Upper lobe of left lung (tissue), 4 donors: Measurements from ENCODE around the gene RP2.

ENCODE experiments used
- POLR2A ChIP-seq, 4 donors: fragments of 450-650 bp; IDR thresholded peaks; one replicate each; pipeline ENCODE4 v1.5.1; 2016 to 2017; ENCODE audit warnings: antibody characterized with exemption in 4 of 4, mild to moderate bottlenecking in 2 of 4
- TF ChIP-seq, protein P1 (sequence below), 6 experiments: fragments of 450-650 bp in 4 of 6; fragments of 200-600 bp in 2 of 6; sonication (generic) in 2 of 6; IDR thresholded peaks; one replicate each; pipeline ENCODE4 v1.5.1; 2016 to 2019; ENCODE audit warnings: antibody characterized with exemption in 6 of 6

DNA sequence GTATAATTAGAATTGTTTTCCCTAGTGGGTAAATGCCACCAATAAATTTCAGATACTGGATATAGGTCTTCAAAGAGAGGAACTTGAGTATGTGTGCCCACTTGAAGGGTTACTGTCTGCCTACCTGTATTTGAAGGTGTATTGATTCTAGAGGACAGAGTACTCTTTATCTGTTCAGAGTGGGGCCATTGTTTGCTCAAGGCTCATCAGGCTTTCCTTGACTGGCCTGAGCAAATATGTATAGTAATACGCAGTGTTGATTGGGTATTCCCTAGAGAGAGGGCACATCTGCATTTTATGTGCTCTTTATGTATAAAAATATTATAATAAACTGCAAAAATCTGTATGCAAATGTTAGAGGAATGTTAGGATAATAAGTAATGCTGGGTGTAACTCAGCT is 23.7 kb downstream of the RP2 start:
- no peak for TF ChIP-seq POLR2A (IDR thresholded peaks at IDR 0.05)
- TF ChIP-seq, protein P1, sequence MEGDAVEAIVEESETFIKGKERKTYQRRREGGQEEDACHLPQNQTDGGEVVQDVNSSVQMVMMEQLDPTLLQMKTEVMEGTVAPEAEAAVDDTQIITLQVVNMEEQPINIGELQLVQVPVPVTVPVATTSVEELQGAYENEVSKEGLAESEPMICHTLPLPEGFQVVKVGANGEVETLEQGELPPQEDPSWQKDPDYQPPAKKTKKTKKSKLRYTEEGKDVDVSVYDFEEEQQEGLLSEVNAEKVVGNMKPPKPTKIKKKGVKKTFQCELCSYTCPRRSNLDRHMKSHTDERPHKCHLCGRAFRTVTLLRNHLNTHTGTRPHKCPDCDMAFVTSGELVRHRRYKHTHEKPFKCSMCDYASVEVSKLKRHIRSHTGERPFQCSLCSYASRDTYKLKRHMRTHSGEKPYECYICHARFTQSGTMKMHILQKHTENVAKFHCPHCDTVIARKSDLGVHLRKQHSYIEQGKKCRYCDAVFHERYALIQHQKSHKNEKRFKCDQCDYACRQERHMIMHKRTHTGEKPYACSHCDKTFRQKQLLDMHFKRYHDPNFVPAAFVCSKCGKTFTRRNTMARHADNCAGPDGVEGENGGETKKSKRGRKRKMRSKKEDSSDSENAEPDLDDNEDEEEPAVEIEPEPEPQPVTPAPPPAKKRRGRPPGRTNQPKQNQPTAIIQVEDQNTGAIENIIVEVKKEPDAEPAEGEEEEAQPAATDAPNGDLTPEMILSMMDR (IDR thresholded peaks at IDR 0.05), result no peak
